ENCODE measurements around the gene RGL3.
"Not testable (repeated sequence)": the region's sequence is repeated elsewhere in the genome, so short reads cannot be mapped to it uniquely, and the experiment has no call there.

The RGL3 gene

GRCh38 chr19:11421371-11422098 is 2.4 kb upstream of the RGL3 start:
- peak in 1 of 2 donors; percentile 12 for DNase-seq (ENCODE audit: low read depth in 2 of 2, low spot score in 1 of 2)

DNA sequence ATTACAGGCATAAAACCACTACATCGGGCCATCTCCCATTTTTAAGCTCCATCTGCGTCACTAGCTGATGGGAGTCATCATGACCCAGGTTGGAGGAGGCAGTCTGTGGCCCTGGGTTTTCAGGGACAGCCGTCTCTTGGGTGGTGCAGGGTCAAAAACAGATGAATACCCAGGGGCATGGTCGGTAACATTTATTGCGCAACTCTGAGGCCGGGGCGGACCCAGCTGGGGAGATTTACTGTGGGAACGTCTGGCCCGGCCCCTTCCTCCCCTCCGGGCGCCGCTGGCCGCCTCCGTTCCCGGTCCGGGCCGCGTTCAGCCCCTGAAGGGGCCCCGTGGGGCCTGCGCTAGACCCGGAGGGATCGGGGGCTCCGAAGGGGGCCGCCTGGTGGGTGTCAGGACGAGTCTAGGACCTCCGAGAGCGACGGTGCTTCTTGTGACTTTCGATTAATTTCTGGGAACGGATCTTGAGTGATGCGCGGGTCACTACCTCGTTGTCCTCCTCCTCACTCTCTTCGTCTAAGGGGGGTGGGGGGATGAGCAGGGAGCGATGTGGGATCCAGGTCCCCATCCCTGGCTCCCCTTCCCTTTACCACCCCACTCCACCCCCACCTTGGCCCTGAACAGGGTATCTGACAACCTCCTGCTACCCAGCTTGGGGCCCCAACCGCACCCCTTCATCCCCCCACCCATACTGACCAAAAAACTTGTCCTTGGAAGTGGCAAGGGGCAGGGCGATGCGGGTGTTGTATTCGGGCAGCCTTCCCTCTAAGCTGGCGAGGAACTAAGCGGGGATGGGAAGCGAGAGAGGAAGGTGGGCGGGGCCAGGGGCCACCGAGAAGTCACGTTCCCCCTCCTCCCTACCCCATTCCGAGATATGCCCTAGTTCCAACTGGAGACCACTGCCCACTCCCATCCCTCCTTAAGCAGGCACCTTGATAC is 1.6 kb upstream of the RGL3 start:
- DNase-seq (ENCODE audit: low read depth in 2 of 2, low spot score in 1 of 2): no peak

- DNase-seq (ENCODE audit: low read depth in 2 of 2, low spot score in 1 of 2): no peak
These were observed 993 bp downstream of the RGL3 start for GRCh38 chr19:11418094-11418548.

GRCh38 chr19:11416346-11417052 is 2.6 kb downstream of the RGL3 start:
- DNase-seq (ENCODE audit: low read depth in 2 of 2, low spot score in 1 of 2): no peak

GRCh38 chr19:11414544-11414943 is 4.6 kb downstream of the RGL3 start:
- no peak for DNase-seq (ENCODE audit: low read depth in 2 of 2, low spot score in 1 of 2)

GRCh38 chr19:11410682-11411081 is 8.4 kb downstream of the RGL3 start:
- no peak for DNase-seq (ENCODE audit: low read depth in 2 of 2, low spot score in 1 of 2)

DNA sequence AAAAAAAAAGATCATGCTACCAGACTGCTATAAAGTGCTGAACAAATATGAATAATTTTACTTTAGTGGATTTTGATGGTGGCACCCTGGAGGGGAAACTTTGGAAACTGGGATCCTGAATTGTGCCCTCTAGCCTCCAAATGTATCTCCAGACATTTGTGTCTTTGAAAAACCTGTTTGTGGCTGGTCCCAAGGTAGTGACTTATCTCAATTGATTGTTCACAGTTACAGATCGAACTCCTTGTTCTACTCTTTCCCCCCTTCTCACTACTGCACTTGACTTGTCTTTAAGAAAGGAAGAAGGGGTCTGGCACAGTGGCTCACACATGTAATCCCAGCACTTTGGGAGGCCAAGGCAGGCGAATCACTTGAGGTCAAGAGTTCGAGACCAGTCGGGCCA is 10.5 kb downstream of the RGL3 start:
- DNase-seq (ENCODE audit: low read depth in 2 of 2, low spot score in 1 of 2): no peak

- not testable (repeated sequence) for DNase-seq (ENCODE audit: low read depth in 2 of 2, low spot score in 1 of 2)
These were observed 12.3 kb downstream of the RGL3 start for GRCh38 chr19:11406703-11407236.

GRCh38 chr19:11405846-11406643 is 13.1 kb downstream of the RGL3 start:
- peak in 1 of 2 donors; percentile 18 for DNase-seq (ENCODE audit: low read depth in 2 of 2, low spot score in 1 of 2)

GRCh38 chr19:11404588-11405222 is 14.4 kb downstream of the RGL3 start:
- DNase-seq (ENCODE audit: low read depth in 2 of 2, low spot score in 1 of 2): no peak

DNA sequence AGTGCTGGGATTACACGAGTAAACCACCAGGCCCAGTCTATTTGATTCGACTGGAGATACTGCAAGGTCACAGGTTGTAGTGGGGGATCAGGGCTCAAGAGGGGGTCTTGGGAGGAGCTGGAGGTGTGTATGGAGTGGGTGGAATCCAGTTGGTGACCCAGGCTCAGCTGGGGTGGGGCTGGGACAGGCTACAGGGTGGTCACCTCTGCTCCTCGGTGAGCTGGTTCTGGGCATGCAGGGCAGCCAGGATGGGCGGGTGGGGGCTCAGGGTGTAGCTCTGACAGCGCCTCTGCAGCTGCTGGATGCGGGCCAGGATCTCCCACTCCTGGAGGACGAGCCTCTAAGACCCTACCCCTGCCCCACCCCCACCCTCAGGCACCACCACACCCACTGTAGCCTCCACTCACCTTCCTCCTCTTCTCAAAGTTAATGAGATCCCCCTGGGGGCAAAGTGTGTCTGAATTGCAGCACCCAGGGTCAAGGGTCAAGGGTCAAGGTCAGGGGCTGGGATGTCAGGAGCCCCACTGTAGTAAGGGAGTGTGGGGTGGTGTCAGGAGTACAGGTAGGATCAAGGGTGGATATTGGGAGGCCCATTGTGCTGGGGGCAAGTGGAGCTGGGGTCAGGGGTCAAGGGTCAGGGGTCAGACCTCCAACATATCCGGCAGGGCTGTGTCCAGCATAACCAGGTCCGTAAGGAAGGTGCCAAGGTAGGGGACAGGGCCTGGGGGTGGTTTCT is 17.1 kb downstream of the RGL3 start:
- DNase-seq (ENCODE audit: low read depth in 2 of 2, low spot score in 1 of 2): no peak

- no peak for DNase-seq (ENCODE audit: low read depth in 2 of 2, low spot score in 1 of 2)
These were observed 18.3 kb downstream of the RGL3 start for GRCh38 chr19:11400798-11401197.

DNA sequence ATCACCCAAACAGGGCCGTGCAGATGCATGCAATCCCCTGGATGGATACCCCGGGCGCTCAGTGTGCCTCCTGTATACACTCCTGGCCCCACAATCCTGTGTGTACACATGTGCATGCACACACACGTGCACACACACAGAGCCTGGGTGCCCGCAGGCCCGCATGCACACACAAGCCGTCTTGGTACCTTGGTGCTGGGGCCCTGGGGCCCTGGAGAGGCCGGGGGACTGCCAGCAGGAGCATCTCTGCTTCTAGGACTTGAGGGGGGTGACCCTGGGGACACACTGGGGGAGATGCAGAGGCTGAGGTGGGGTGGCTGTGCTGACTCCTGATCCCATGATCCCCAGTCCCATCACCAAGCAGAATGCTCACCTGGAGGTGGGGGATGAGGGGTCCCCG is 19.4 kb downstream of the RGL3 start:
- DNase-seq (ENCODE audit: low read depth in 2 of 2, low spot score in 1 of 2): no peak

DNA sequence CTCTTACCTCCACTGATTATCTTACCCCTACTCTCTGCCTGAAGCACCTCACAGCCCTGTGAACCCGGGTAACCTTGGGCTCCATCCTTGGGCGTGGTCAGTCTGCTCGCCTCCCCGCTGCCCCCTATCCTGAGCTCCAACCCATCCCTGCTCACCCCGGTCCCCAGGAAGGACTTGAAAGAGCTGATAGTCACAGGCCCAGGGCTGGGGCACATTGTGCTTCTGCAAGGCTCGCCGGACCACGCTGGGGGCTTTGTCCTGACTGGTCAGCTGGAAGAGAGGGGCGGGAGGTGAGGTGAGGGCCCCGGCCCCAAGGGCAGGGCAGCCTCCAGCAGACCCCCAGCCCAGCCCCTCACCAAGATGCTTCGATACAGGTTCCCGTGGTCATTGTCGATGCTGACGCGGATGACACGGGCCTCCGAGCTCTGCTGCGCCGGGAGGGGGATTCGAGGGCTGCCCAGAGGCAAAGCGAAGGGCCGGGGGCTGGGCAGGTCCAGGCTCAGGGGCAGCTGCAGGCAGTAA is 22.0 kb downstream of the RGL3 start:
- DNase-seq (ENCODE audit: low read depth in 2 of 2, low spot score in 1 of 2): no peak

GRCh38 chr19:11390933-11391680 is 28.0 kb downstream of the RGL3 start:
- no peak for DNase-seq (ENCODE audit: low read depth in 2 of 2, low spot score in 1 of 2)

DNA sequence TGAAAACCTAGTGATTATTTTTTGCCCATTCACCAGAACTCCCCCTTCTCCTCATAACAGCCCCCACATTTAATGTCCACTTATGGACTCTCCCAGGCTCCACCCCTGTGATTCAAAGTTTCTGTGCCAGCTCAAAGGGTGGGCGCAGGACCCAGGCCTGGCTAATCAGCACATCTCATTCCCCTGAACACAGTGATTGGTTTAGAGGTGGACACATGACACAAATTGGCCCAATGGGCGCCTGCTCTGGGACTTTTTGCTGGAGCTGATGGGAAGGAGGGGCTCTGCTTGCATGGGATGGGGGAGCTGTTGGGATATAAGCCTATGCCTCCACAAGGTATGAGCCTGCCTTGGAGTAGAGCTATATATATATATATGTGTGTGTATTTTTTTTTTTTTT is 28.8 kb downstream of the RGL3 start:
- no peak for DNase-seq (ENCODE audit: low read depth in 2 of 2, low spot score in 1 of 2)

DNA sequence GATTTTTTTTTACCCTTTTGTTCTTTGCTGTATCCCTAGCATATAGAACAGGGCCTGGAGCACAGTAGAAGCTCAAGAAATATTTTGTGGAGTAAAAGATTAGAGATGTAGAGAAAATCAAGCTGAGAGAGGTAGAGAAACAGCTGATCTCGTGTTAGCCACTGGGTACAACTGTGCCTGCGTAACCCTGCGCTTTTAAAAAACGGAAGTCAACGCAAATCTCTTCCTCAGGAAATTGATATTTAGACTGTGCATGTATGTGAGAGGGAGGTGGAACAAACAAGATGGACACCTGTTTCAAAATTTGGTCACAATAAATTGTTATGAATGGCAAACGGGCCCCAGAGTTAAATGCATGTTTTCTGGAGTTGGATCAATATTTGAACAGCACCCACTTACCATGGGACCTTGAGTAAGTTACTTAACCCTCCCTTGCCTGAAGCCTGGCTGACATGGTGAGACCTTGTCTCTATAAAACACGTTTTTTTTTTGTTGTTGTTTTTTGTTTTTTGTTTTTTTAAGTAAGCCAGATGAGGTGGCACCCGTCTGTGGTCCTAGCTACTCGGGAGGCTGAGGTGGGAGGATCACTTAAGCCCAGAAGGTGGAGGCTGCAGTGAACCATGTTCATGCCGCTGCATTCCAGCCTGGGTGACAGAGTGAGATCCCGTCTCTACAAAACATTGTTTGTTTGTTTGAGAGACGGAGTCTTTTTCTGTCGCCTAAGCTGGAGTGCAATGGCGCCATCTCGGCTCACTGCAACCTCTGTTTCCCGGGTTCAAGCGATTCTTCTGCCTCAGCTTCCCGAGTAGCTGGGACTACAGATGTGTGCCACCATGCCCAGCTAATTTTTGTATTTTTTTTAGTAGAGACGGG is 31.7 kb downstream of the RGL3 start:
- DNase-seq (ENCODE audit: low read depth in 2 of 2, low spot score in 1 of 2): no peak

Data from stimulated activated CD8-positive, alpha-beta memory T cell treated with anti-CD3 and anti-CD28 coated beads, Interleukin-4, amount 100 ng/mL, for 4 hours (primary cell).